ENCODE measurements around the gene AAMP.

Gene AAMP

DNA sequence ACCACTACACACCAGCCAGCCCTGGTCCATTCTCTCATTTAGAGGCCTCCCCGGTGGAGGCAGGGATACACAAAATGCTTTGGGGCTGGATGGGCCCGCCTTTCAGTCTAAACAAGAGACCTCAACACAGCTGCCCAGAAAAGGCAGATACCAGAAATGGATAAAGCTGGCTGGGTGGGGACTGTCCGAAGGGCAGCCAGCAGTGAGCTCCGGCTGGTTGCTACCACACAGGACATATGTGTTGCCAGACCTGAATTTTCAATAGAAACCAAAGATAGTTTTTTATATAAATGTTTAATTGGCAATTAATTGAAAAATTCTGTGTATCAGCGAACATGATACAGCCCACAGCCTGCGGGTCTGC is 7.7 kb downstream of the AAMP start:
- Histone ChIP-seq H3K27ac (no peak overlapping the region), H3K4me1 (ENCODE audit: low read depth, poor library complexity, severe bottlenecking) (peaks cover 27% of the 10 kb centered on the region), H3K9ac (no peak overlapping the region), H3K4me3 (IDR thresholded peaks at IDR 0.05; ENCODE audit: insufficient read depth, low read depth, low read length) (no peak overlapping the region), H3K27me3 (ENCODE audit: insufficient read depth, low read depth) (no peaks in the 10 kb centered on the region), H3K4me2 (no peak overlapping the region), H2AFZ (ENCODE audit: low read depth) (no peak overlapping the region), H4K20me1 (ENCODE audit: insufficient read depth) (no peaks in the 10 kb centered on the region), H3K79me2 (ENCODE audit: insufficient read depth, low read depth) (no peaks in the 10 kb centered on the region), H3K36me3 (ENCODE audit: insufficient read depth) (no peaks in the 10 kb centered on the region)
- TF ChIP-seq, protein P1, sequence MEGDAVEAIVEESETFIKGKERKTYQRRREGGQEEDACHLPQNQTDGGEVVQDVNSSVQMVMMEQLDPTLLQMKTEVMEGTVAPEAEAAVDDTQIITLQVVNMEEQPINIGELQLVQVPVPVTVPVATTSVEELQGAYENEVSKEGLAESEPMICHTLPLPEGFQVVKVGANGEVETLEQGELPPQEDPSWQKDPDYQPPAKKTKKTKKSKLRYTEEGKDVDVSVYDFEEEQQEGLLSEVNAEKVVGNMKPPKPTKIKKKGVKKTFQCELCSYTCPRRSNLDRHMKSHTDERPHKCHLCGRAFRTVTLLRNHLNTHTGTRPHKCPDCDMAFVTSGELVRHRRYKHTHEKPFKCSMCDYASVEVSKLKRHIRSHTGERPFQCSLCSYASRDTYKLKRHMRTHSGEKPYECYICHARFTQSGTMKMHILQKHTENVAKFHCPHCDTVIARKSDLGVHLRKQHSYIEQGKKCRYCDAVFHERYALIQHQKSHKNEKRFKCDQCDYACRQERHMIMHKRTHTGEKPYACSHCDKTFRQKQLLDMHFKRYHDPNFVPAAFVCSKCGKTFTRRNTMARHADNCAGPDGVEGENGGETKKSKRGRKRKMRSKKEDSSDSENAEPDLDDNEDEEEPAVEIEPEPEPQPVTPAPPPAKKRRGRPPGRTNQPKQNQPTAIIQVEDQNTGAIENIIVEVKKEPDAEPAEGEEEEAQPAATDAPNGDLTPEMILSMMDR (conservative IDR thresholded peaks at IDR 0.05; ENCODE audit: low read depth, low read length), result no peak

DNA sequence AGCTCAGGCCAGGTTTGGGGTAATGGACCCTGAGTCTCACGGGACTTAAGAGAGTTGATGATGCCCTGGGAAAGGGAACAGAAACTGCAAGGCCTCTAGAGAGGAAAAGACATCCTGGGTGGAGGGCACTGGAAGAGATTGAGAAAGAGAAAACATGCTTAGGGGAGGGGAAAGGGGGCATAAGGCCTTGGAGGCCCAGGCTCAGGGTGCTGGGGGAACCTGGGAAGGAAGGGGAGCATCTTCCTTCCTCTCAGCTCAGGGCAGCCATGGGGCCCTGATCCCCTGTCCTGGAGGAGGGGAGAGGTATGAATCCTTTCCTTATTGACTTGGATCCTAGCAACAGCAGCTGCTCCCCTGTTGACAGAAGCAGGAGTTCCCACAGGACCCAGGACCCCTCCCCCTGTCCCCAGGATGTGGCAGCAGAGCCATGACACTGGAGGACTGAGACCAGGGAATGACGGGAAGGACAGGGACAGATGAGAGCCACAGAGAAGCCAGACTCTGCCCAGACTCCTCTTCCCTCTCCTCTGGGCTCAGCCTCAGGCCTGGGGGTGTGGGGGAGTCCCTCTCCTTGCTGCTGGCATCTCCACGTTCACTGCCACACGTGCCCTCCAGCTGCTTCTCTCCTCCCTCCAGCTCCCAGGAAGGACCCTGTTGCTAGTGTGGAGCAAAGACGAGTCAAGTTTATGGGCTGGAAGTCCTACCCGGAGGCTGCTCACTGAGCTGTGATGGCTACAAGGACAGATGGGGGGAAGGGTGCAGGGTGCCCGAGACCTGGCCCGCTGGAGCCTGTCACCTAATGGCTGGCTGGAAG is 8.3 kb downstream of the AAMP start:
- Histone ChIP-seq H3K4me1 (ENCODE audit: low read depth, poor library complexity, severe bottlenecking) (peaks cover 33% of the 10 kb centered on the region), H3K79me2 (ENCODE audit: insufficient read depth, low read depth) (no peaks in the 10 kb centered on the region), H3K27me3 (ENCODE audit: insufficient read depth, low read depth) (no peaks in the 10 kb centered on the region), H3K9ac (no peak overlapping the region), H3K27ac (no peak overlapping the region), H3K4me3 (IDR thresholded peaks at IDR 0.05; ENCODE audit: insufficient read depth, low read depth, low read length) (no peak overlapping the region), H4K20me1 (ENCODE audit: insufficient read depth) (no peaks in the 10 kb centered on the region), H2AFZ (ENCODE audit: low read depth) (no peak overlapping the region), H3K4me2 (no peak overlapping the region), H3K36me3 (ENCODE audit: insufficient read depth) (no peaks in the 10 kb centered on the region)
- TF ChIP-seq, protein P1 (conservative IDR thresholded peaks at IDR 0.05; ENCODE audit: low read depth, low read length), result no peak

GRCh38 chr2:218260742-218261422 is 9.1 kb downstream of the AAMP start, which contains the start of gene GPBAR1:
TSS of gene GPBAR1 (plus strand) at chr2:218261015. CDS start at chr2:218262725, 1,710 bp downstream.
- H3K27ac ChIP-seq, result no peak within 1 kb of the TSS
- H3K4me1 ChIP-seq (ENCODE audit: low read depth, poor library complexity, severe bottlenecking), result peaks cover 34% of the 10 kb centered on the region
- no peak within 1 kb of the TSS for H3K9ac ChIP-seq
- H3K36me3 ChIP-seq (ENCODE audit: insufficient read depth), result no peaks in the 10 kb centered on the region
- H4K20me1 ChIP-seq (ENCODE audit: insufficient read depth), result no peaks in the 10 kb centered on the region
- no peak within 1 kb of the TSS for H2AFZ ChIP-seq (ENCODE audit: low read depth)
- no peaks in the 10 kb centered on the region for H3K27me3 ChIP-seq (ENCODE audit: insufficient read depth, low read depth)
- no peak within 1 kb of the TSS for H3K4me2 ChIP-seq
- TF ChIP-seq, protein P1 (conservative IDR thresholded peaks at IDR 0.05; ENCODE audit: low read depth, low read length), result no peak
- H3K4me3 ChIP-seq (IDR thresholded peaks at IDR 0.05; ENCODE audit: insufficient read depth, low read depth, low read length), result no peak within 1 kb of the TSS
- H3K79me2 ChIP-seq (ENCODE audit: insufficient read depth, low read depth), result no peaks in the 10 kb centered on the region

DNA sequence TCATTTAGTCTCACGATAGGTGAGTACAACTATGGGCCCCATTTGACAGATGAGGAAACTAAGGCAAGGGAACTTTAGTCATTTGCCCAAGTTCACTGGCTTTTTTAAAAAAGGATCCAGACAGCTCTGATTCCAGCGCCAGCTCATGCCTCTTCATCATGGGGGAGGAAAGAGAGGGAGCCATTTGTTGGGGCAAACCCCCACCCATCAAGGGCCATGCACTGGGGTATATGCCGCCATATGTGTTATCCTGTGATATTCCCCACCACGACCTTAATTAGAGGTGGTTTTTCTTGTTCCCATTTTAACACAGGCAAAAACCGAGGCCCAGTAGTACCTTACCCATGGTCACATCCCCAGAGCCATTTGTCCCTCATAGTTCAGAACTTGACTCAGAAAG is 9.8 kb downstream of the AAMP start:
- Histone ChIP-seq H3K79me2 (ENCODE audit: insufficient read depth, low read depth) (no peaks in the 10 kb centered on the region), H3K27ac (no peak overlapping the region), H4K20me1 (ENCODE audit: insufficient read depth) (no peaks in the 10 kb centered on the region), H3K4me3 (IDR thresholded peaks at IDR 0.05; ENCODE audit: insufficient read depth, low read depth, low read length) (no peak overlapping the region), H2AFZ (ENCODE audit: low read depth) (no peak overlapping the region), H3K4me1 (ENCODE audit: low read depth, poor library complexity, severe bottlenecking) (peaks cover 34% of the 10 kb centered on the region), H3K36me3 (ENCODE audit: insufficient read depth) (no peaks in the 10 kb centered on the region), H3K4me2 (no peak overlapping the region), H3K9ac (no peak overlapping the region), H3K27me3 (ENCODE audit: insufficient read depth, low read depth) (no peaks in the 10 kb centered on the region)
- TF ChIP-seq, protein P1 (conservative IDR thresholded peaks at IDR 0.05; ENCODE audit: low read depth, low read length), result no peak
